ENCODE results near the gene IGFBP7. TPM values are rescaled to one million over a fixed set of nuclear protein-coding genes. Genes with fewer than 3 reads are reported as not detected.

Gene IGFBP7
- total RNA-seq, 1 donor: 234 TPM

DNA sequence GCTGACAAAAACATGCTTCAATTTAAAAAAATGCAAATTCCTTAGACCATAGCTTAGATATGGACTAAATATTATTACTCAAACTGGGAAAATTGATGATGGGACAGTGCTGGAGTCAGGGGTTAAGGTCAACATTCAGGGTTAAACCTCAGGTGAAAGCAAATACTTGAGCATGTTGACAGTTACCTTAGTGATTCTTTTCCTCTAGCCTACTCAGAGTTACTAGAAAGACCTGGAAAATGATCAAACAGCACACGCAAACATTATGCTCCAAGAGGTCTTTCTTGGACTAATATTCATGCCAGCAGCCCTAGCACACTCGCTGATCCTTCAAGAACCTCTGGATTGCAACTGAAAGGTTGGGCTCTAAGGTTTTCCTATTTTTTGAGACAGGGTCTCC is 10.8 kb downstream of the IGFBP7 start:
- TF ChIP-seq, protein P1, sequence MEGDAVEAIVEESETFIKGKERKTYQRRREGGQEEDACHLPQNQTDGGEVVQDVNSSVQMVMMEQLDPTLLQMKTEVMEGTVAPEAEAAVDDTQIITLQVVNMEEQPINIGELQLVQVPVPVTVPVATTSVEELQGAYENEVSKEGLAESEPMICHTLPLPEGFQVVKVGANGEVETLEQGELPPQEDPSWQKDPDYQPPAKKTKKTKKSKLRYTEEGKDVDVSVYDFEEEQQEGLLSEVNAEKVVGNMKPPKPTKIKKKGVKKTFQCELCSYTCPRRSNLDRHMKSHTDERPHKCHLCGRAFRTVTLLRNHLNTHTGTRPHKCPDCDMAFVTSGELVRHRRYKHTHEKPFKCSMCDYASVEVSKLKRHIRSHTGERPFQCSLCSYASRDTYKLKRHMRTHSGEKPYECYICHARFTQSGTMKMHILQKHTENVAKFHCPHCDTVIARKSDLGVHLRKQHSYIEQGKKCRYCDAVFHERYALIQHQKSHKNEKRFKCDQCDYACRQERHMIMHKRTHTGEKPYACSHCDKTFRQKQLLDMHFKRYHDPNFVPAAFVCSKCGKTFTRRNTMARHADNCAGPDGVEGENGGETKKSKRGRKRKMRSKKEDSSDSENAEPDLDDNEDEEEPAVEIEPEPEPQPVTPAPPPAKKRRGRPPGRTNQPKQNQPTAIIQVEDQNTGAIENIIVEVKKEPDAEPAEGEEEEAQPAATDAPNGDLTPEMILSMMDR (IDR thresholded peaks at IDR 0.05; ENCODE audit: insufficient read depth, low read depth, low read length): no peak
- H3K4me3 ChIP-seq (ENCODE audit: low read depth, low read length): no peak overlapping the region
- no peak for DNase-seq (ENCODE audit: low read depth)

DNA sequence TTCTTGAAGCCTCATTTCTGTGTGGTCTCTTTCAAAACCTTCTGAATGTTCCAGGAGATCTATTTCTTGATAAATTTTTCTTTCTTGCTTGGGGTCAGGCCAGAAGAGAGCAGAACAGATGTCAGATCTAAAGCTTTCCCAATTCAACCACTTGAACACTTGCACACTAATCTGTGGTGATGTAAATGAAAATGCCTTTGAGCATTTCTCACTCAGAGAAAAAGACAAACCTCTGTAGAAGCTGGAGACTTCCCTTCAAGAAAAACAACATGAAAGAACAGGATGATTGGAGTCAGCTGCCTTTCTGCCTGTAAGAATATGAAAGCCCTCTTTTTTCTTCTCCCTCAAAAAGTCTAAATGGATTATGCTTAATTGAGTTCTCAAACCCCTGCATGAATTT is 11.2 kb downstream of the IGFBP7 start:
- TF ChIP-seq, protein P1 (IDR thresholded peaks at IDR 0.05; ENCODE audit: insufficient read depth, low read depth, low read length): no peak
- peak; percentile 98 for DNase-seq (ENCODE audit: low read depth)
- H3K4me3 ChIP-seq (ENCODE audit: low read depth, low read length): no peak overlapping the region

DNA sequence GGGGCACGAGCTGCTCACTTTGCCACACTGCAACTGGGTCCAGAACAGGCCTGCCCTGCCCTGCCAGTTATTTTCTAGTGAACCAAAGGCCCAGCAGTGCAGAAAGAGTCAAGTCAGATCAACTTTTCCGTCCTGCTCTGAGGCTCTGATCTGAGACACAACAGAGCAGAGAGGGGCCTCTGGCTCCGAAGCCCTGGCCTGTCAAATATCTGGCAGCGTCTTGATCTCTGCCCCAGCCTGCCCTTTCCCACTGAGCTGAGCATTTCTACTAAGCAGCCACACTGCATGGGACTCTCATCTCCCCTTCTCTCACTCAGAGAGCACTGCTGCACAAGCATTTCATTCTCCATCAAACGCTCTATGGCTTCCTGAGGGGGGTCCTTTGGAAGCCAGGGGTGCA is 11.8 kb downstream of the IGFBP7 start:
- H3K4me3 ChIP-seq (ENCODE audit: low read depth, low read length): no peak overlapping the region
- DNase-seq (ENCODE audit: low read depth): peak; percentile 46
- TF ChIP-seq, protein P1 (IDR thresholded peaks at IDR 0.05; ENCODE audit: insufficient read depth, low read depth, low read length): no peak

DNA sequence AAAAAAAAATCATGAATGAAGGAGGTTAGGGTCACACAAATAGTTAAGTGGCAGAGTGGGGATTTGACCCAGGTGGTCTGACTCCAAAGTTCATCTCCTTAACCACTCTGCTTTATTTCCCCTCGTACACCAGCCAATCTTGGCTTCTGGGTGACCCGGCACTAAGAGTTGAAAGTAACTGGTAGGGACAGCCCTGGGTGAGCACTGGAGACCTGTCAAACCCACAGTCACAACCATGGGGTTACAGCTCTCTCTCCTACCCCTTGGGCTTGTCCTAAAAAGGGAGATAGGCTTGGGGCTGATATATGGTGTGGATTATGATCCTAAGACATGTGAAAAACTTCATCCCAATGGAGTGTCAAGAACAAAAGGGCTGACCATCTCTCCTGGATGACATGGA is 12.5 kb downstream of the IGFBP7 start:
- no peak for DNase-seq (ENCODE audit: low read depth)
- no peak overlapping the region for H3K4me3 ChIP-seq (ENCODE audit: low read depth, low read length)
- TF ChIP-seq, protein P1 (IDR thresholded peaks at IDR 0.05; ENCODE audit: insufficient read depth, low read depth, low read length): no peak

DNA sequence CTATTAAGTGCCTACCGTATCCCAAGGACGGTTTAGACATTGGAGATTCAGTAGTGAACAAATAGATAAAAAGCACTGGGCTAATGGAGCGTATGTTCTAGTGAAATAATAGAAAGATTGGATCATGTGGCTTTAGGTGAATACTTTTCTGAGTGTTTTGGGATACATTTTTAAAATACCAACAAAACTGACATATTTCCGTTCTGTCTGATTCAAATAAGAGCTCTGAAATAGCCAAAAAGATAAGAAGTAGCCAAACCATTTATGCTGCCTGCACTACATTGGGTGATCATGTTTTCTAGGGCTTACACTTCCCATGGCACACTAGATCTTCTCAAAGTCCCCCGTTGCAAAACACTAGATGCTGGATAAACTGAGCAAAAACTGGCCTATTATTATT is 14.2 kb downstream of the IGFBP7 start:
- TF ChIP-seq, protein P1 (IDR thresholded peaks at IDR 0.05; ENCODE audit: insufficient read depth, low read depth, low read length): no peak
- no peak overlapping the region for H3K4me3 ChIP-seq (ENCODE audit: low read depth, low read length)
- DNase-seq (ENCODE audit: low read depth): no peak

DNA sequence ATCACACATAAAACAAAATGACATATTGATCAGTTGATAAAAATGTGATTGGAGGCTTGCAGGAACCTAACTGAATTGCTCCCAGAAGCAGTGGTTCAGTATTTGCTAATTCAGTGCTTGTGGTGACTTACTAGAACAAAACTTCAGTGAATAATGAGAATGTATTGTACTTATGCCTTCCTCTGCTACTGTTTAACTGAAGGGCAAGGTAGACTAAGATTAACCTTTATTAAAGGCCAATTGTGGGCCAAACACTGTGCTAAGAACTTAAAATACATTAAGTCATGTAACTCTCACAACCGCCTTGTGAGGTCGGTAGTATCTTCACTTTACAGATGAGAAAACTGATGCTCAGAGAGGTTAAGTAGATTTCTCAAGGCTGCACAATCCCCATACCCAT is 14.9 kb downstream of the IGFBP7 start:
- TF ChIP-seq, protein P1 (IDR thresholded peaks at IDR 0.05; ENCODE audit: insufficient read depth, low read depth, low read length): no peak
- DNase-seq (ENCODE audit: low read depth): no peak
- H3K4me3 ChIP-seq (ENCODE audit: low read depth, low read length): no peak overlapping the region

DNA sequence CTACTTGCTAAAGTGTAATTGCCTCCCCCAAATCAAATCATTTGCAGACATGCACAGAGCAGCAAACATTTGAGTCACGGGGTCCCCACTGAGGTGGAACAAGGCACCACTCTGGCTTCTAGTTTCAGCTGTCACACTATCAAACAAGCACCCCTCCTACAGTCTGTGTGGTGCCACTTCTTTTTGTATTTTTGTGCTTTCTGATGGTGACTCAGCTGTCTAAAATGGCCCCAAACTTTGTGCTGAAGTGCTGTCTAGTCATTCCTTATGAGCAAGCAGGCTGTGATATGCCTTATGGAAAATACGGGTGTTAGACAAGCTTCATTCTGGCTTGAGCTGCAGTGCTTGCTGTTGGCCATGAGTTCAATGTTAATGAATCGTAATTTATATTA is 15.4 kb downstream of the IGFBP7 start:
- H3K4me3 ChIP-seq (ENCODE audit: low read depth, low read length): no peak overlapping the region

More for the DNA sequence above, 15.4 kb downstream of the IGFBP7 start:
- DNase-seq (ENCODE audit: low read depth): no peak
- TF ChIP-seq, protein P1 (IDR thresholded peaks at IDR 0.05; ENCODE audit: insufficient read depth, low read depth, low read length): no peak

All from fibroblast of villous mesenchyme (primary cell).